ENCODE data around the gene MTMR3. TPM values are rescaled to one million over a fixed set of nuclear protein-coding genes. Genes with fewer than 3 reads are reported as not detected.

MTMR3 gene
- total and polyA plus RNA-seq, 4 donors, result 6.0 to 38.8 (median 17.1) TPM

- Histone ChIP-seq H3K36me3 (ENCODE audit: control insufficient read depth in 4 of 4, insufficient read depth in 3 of 4, low read depth in 1 of 4, low read length in 3 of 4) (peaks cover 14 to 85% (median 55%) of the 10 kb centered on the region in 4 donors), H3K4me1 (ENCODE audit: control insufficient read depth in 4 of 4, insufficient read depth in 4 of 4, low read length in 3 of 4) (no peaks in the 10 kb centered on the region), H3K9me3 (ENCODE audit: control insufficient read depth in 4 of 4, low read length in 3 of 4) (no peaks in the 10 kb centered on the region), H3K9ac (ENCODE audit: low read depth in 1 of 2, low read length in 2 of 2) (no peak overlapping the region), H3K4me3 (ENCODE audit: low read depth in 1 of 3, low read length in 3 of 3) (no peak overlapping the region), H3K27ac (ENCODE audit: low read depth in 1 of 2, low read length in 2 of 2) (no peak overlapping the region), H3K27me3 (ENCODE audit: control insufficient read depth in 4 of 4, insufficient read depth in 4 of 4, low read length in 3 of 4) (no peaks in the 10 kb centered on the region)
- no peak for TF ChIP-seq NR2F2 (IDR thresholded peaks at IDR 0.05)
- TF ChIP-seq RAD21 (IDR thresholded peaks at IDR 0.05), result no peak
- no peak for TF ChIP-seq YY1 (IDR thresholded peaks at IDR 0.05)
- no peak for TF ChIP-seq TAF1 (conservative IDR thresholded peaks at IDR 0.05)
- no peak for DNase-seq (ENCODE audit: low spot score)
- 94% methylated on average over 4 of the region's 4 CpGs for WGBS
These were observed 134.6 kb downstream of the MTMR3 start for GRCh38 chr22:30017375-30018223.

DNA sequence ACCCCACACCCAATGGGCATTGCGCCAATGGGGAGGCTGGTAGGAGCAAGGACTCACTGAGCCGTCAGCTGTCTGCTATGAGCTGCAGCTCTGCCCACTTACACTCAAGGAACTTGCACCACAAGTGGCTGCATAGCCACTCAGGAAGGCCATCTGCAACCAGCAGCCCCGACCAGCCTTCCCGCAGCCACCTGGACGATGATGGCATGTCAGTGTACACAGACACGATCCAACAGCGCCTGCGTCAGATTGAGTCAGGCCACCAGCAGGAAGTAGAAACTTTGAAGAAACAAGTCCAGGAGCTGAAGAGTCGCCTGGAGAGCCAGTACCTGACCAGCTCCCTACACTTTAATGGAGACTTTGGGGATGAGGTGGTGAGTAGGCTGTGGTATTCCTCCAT is 137.5 kb downstream of the MTMR3 start:
- Histone ChIP-seq H3K36me3 (ENCODE audit: control insufficient read depth in 4 of 4, insufficient read depth in 3 of 4, low read depth in 1 of 4, low read length in 3 of 4) (peaks cover 14 to 94% (median 56%) of the 10 kb centered on the region in 4 donors), H3K4me1 (ENCODE audit: control insufficient read depth in 4 of 4, insufficient read depth in 4 of 4, low read length in 3 of 4) (no peaks in the 10 kb centered on the region), H3K9me3 (ENCODE audit: control insufficient read depth in 4 of 4, low read length in 3 of 4) (no peaks in the 10 kb centered on the region), H3K4me3 (ENCODE audit: low read depth in 1 of 3, low read length in 3 of 3) (no peak overlapping the region), H3K27me3 (ENCODE audit: control insufficient read depth in 4 of 4, insufficient read depth in 4 of 4, low read length in 3 of 4) (no peaks in the 10 kb centered on the region), H3K27ac (ENCODE audit: low read depth in 1 of 2, low read length in 2 of 2) (no peak overlapping the region), H3K9ac (ENCODE audit: low read depth in 1 of 2, low read length in 2 of 2) (no peak overlapping the region)
- WGBS, result 97% methylated on average over 9 of the region's 9 CpGs
- no peak for DNase-seq (ENCODE audit: low spot score)
- TF ChIP-seq NR2F2 (IDR thresholded peaks at IDR 0.05) (no peak), JUND (IDR thresholded peaks at IDR 0.05) (no peak)

- no peaks in the 10 kb centered on the region for H3K4me1 ChIP-seq (ENCODE audit: control insufficient read depth in 4 of 4, insufficient read depth in 4 of 4, low read length in 3 of 4)
- no peaks in the 10 kb centered on the region for H3K27me3 ChIP-seq (ENCODE audit: control insufficient read depth in 4 of 4, insufficient read depth in 4 of 4, low read length in 3 of 4)
- H3K9ac ChIP-seq (ENCODE audit: low read depth in 1 of 2, low read length in 2 of 2), result no peak overlapping the region
- 98% methylated on average over 3 of the region's 3 CpGs for WGBS
- peaks cover 9 to 94% (median 57%) of the 10 kb centered on the region in 4 donors for H3K36me3 ChIP-seq (ENCODE audit: control insufficient read depth in 4 of 4, insufficient read depth in 3 of 4, low read depth in 1 of 4, low read length in 3 of 4)
- H3K9me3 ChIP-seq (ENCODE audit: control insufficient read depth in 4 of 4, low read length in 3 of 4), result no peaks in the 10 kb centered on the region
- DNase-seq (ENCODE audit: low spot score), result no peak
- H3K4me3 ChIP-seq (ENCODE audit: low read depth in 1 of 3, low read length in 3 of 3), result no peak overlapping the region
- no peak overlapping the region for H3K27ac ChIP-seq (ENCODE audit: low read depth in 1 of 2, low read length in 2 of 2)
- no peak for TF ChIP-seq REST (IDR thresholded peaks at IDR 0.05)
- TF ChIP-seq NR2F2 (IDR thresholded peaks at IDR 0.05), result no peak
- TF ChIP-seq RXRA (IDR thresholded peaks at IDR 0.05), result no peak
- TF ChIP-seq FOXA1 (IDR thresholded peaks at IDR 0.05), result no peak
- TF ChIP-seq, protein P1, sequence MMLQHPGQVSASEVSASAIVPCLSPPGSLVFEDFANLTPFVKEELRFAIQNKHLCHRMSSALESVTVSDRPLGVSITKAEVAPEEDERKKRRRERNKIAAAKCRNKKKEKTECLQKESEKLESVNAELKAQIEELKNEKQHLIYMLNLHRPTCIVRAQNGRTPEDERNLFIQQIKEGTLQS (IDR thresholded peaks at IDR 0.05), result no peak
- no peak for TF ChIP-seq EGR1 (IDR thresholded peaks at IDR 0.05; ENCODE audit: low read depth in 2 of 2)
- TF ChIP-seq HNF4G (IDR thresholded peaks at IDR 0.05), result no peak
- no peak for TF ChIP-seq RAD21 (IDR thresholded peaks at IDR 0.05)
- no peak for TF ChIP-seq JUND (IDR thresholded peaks at IDR 0.05)
- TF ChIP-seq MAX (IDR thresholded peaks at IDR 0.05), result no peak
- no peak for TF ChIP-seq ZBTB33 (IDR thresholded peaks at IDR 0.05)
- TF ChIP-seq TAF1 (conservative IDR thresholded peaks at IDR 0.05), result no peak
- TF ChIP-seq, protein P2, sequence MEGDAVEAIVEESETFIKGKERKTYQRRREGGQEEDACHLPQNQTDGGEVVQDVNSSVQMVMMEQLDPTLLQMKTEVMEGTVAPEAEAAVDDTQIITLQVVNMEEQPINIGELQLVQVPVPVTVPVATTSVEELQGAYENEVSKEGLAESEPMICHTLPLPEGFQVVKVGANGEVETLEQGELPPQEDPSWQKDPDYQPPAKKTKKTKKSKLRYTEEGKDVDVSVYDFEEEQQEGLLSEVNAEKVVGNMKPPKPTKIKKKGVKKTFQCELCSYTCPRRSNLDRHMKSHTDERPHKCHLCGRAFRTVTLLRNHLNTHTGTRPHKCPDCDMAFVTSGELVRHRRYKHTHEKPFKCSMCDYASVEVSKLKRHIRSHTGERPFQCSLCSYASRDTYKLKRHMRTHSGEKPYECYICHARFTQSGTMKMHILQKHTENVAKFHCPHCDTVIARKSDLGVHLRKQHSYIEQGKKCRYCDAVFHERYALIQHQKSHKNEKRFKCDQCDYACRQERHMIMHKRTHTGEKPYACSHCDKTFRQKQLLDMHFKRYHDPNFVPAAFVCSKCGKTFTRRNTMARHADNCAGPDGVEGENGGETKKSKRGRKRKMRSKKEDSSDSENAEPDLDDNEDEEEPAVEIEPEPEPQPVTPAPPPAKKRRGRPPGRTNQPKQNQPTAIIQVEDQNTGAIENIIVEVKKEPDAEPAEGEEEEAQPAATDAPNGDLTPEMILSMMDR (IDR thresholded peaks at IDR 0.05; ENCODE audit: low read depth, low read length, missing input control), result no peak
- no peak for TF ChIP-seq YY1 (IDR thresholded peaks at IDR 0.05)
- TF ChIP-seq FOXA2 (IDR thresholded peaks at IDR 0.05), result no peak
- no peak for TF ChIP-seq SP1 (IDR thresholded peaks at IDR 0.05)
- no peak for TF ChIP-seq HNF4A (conservative IDR thresholded peaks at IDR 0.05)
These were observed 138.4 kb downstream of the MTMR3 start for GRCh38 chr22:30021338-30021737.
